CD4-positive, alpha-beta memory T cell (primary cell): Measurements from ENCODE around the gene ZNF432. TPM values are rescaled to one million over a fixed set of nuclear protein-coding genes. Genes with fewer than 3 reads are reported as not detected.

Experiments used
- CTCF ChIA-PET: fragments of 350-600 bp; sonication (Branson Sonifier 250); formaldehyde crosslinking; loops from one replicate; lab custom pipeline; 2021; ENCODE audit warnings: inconsistent platforms; ENCODE audit not compliant: partially characterized antibody; lab: Charles Lee
- POLR2A ChIA-PET: fragments of 350-600 bp; sonication (Branson Sonifier 250); formaldehyde crosslinking; loops from one replicate; lab custom pipeline; 2021; ENCODE audit not compliant: partially characterized antibody; lab: Charles Lee
- DNase-seq, 5 donors: peaks; one replicate each; pipeline versions ENCODE4 v3.0.0 to v3.0.0-alpha.2; 2020 to 2022; ENCODE audit warnings: mixed read lengths in 1 of 5
- H3K27ac ChIP-seq: one replicate; pipeline ENCODE4 v1.7.0; 2013; ENCODE audit warnings: low read depth, low read length
- H3K27me3 ChIP-seq: 2 replicates; pipeline ENCODE4 v1.7.0; 2013; ENCODE audit warnings: mild to moderate bottlenecking, low read length, moderate library complexity; ENCODE audit not compliant: insufficient read depth
- H3K36me3 ChIP-seq: 2 replicates; pipeline ENCODE4 v1.7.0; 2013; ENCODE audit warnings: mild to moderate bottlenecking, low read length, moderate library complexity; ENCODE audit not compliant: insufficient read depth
- H3K4me1 ChIP-seq: 2 replicates; pipeline ENCODE4 v1.7.0; 2013; ENCODE audit warnings: mild to moderate bottlenecking, low read length, moderate library complexity; ENCODE audit not compliant: insufficient read depth
- H3K4me3 ChIP-seq, 2 donors: one replicate each; pipeline ENCODE4 v1.7.0; 2013; ENCODE audit warnings: low read length in 2 of 2, mild to moderate bottlenecking in 1 of 2
- H3K9me3 ChIP-seq, 2 donors: one replicate each; pipeline ENCODE4 v1.7.0; 2013; ENCODE audit warnings: low read length in 2 of 2, control low read depth in 1 of 2; ENCODE audit not compliant: control insufficient read depth in 1 of 2
- H3K27ac Mint-ChIP-seq, 7 donors: one replicate each; pipeline ENCODE4 v1.8.0; 2020 to 2021; ENCODE audit warnings: mixed read lengths in 7 of 7, mild to moderate bottlenecking in 6 of 7, inconsistent platforms in 3 of 7, moderate library complexity in 3 of 7
- H3K27me3 Mint-ChIP-seq, 2 donors: one replicate each; pipeline ENCODE4 v1.8.0; 2020 to 2021; ENCODE audit warnings: mixed read lengths in 2 of 2
- H3K36me3 Mint-ChIP-seq, 2 donors: one replicate each; pipeline ENCODE4 v1.8.0; 2020 to 2021; ENCODE audit warnings: mixed read lengths in 2 of 2, inconsistent platforms in 1 of 2, mild to moderate bottlenecking in 1 of 2
- H3K4me1 Mint-ChIP-seq, 4 donors: one replicate each; pipeline ENCODE4 v1.8.0; 2020 to 2021; ENCODE audit warnings: mixed read lengths in 4 of 4, mild to moderate bottlenecking in 1 of 4
- H3K4me3 Mint-ChIP-seq, 8 donors: one replicate each; pipeline ENCODE4 v1.8.0; 2020 to 2021; ENCODE audit warnings: mixed read lengths in 8 of 8, mild to moderate bottlenecking in 7 of 8, moderate library complexity in 6 of 8, inconsistent platforms in 3 of 8
- H3K9me3 Mint-ChIP-seq, 8 donors: one replicate each; pipeline ENCODE4 v1.8.0; 2020 to 2021; ENCODE audit warnings: mixed read lengths in 8 of 8, mild to moderate bottlenecking in 5 of 8, inconsistent platforms in 3 of 8, moderate library complexity in 1 of 8
- intact Hi-C: fragments of 100-400 bp; cut with micrococcal nuclease; formaldehyde crosslinking; loops from one replicate; pipeline ENCODE4 v1.15.1; 2023
- polyA plus RNA-seq, 2 donors: library from polyadenylated mRNA; unstranded; fragments of 300-500 nt; fragmentation: Illumina TruSeq; gene quantifications; one replicate each; pipeline ENCODE4 v1.2.3, GENCODE V29; 2021
- total RNA-seq, 2 experiments: library from RNA; stranded (reverse); gene quantifications; one replicate each; pipeline ENCODE4 v1.2.3, GENCODE V29; 2021

ZNF432 gene
- total and polyA plus RNA-seq, 4 experiments from 2014 or later, result 2.2 to 23.9 (median 14.7) TPM

DNA sequence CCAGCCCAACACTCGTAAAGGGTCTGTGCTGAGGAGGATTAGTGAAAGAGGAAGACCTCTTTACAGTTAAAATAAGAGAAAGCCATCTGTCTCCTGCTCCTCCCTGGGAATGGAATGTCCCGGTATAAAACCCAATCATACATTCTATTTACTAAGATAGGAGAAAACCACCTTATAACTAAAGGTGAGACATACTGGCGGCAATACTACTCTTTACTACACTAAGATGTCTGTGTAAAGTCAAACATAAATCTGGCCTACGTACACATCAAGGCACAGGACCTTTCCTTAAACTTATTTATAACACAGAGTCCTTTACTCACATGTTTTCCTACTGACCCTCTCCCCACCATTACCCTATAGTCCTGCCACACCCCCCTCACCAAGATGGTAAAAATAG lies 65.3 kb downstream of the ZNF432 start:
- Histone ChIP-seq H3K4me1 (peaks cover 11% of the 10 kb centered on the region), H3K9me3 (peaks cover 4 to 40% of the 10 kb centered on the region in 2 donors), H3K36me3 (peaks cover 10% of the 10 kb centered on the region), H3K27ac (no peak overlapping the region), H3K27me3 (no peaks in the 10 kb centered on the region), H3K4me3 (no peak overlapping the region)
- Mint-ChIP-seq H3K9me3 (peaks cover 7 to 91% (median 75%) of the 10 kb centered on the region in 8 donors), H3K4me3 (peak overlapping the region in 2 of 8 donors; percentile 39 to 58), H3K27ac (no peak overlapping the region), H3K4me1 (peaks cover 9 to 38% (median 12%) of the 10 kb centered on the region in 4 donors), H3K27me3 (no peaks in the 10 kb centered on the region), H3K36me3 (peaks cover 70 to 77% of the 10 kb centered on the region in 2 donors)
- CTCF ChIA-PET, result no interaction called here
- POLR2A ChIA-PET, result no interaction called here
- no peak for DNase-seq
- intact Hi-C loops, result no loop called here

Other genes with a start within 250 kb of the ZNF432 start
- 10 to 100 TPM; 18.5 to 21.0 TPM for gene ZNF577, start 160.9 kb downstream of the ZNF432 start, total RNA-seq
- 1 to 10 TPM; 2.2 to 4.5 TPM for gene ZNF577, start 160.9 kb downstream of the ZNF432 start, polyA plus RNA-seq
- 10 to 100 TPM; 28.6 to 30.8 TPM for gene ZNF649, start 143.8 kb downstream of the ZNF432 start, total RNA-seq
- gene ZNF649, start 143.8 kb downstream of the ZNF432 start, polyA plus RNA-seq, result 10 to 100 TPM in 1 of 2 donors, 1 to 10 TPM in 1; 3.6 to 10.2 TPM
- 1 to 10 TPM; 8.0 to 8.9 TPM for gene ZNF613, start 121.4 kb downstream of the ZNF432 start, total RNA-seq
- gene ZNF613, start 121.4 kb downstream of the ZNF432 start, polyA plus RNA-seq, result 1 to 10 TPM; 3.9 to 5.8 TPM
- gene ZNF350, start 62.0 kb downstream of the ZNF432 start, total RNA-seq, result 10 to 100 TPM; 37.0 to 38.9 TPM
- gene ZNF350, start 62.0 kb downstream of the ZNF432 start, polyA plus RNA-seq, result 10 to 100 TPM; 22.4 to 24.9 TPM
- gene ZNF615, start 40.6 kb downstream of the ZNF432 start, total RNA-seq, result 10 to 100 TPM; 21.5 to 22.4 TPM
- 10 to 100 TPM in 1 of 2 donors, 1 to 10 TPM in 1; 6.5 to 10.3 TPM for gene ZNF615, start 40.6 kb downstream of the ZNF432 start, polyA plus RNA-seq
- 10 to 100 TPM; 12.3 TPM for gene ZNF614, start 20.5 kb downstream of the ZNF432 start, total RNA-seq
- gene ZNF614, start 20.5 kb downstream of the ZNF432 start, polyA plus RNA-seq, result 1 to 10 TPM; 1.9 to 6.1 TPM
- 10 to 100 TPM; 48.0 to 56.0 TPM for gene ZNF841, start 46.9 kb upstream of the ZNF432 start, total RNA-seq
- gene ZNF841, start 46.9 kb upstream of the ZNF432 start, polyA plus RNA-seq, result 1 to 10 TPM; 2.3 to 5.0 TPM
- gene ZNF616, start 91.1 kb upstream of the ZNF432 start, total RNA-seq, result 10 to 100 TPM; 18.6 to 19.0 TPM
- gene ZNF616, start 91.1 kb upstream of the ZNF432 start, polyA plus RNA-seq, result 1 to 10 TPM in 1 of 2 donors, under 1 TPM in 1; 0.69 to 7.2 TPM
- 10 to 100 TPM; 47.2 to 54.7 TPM for gene ZNF836, start 122.8 kb upstream of the ZNF432 start, total RNA-seq
- 10 to 100 TPM in 1 of 2 donors, 1 to 10 TPM in 1; 4.6 to 18.2 TPM for gene ZNF836, start 122.8 kb upstream of the ZNF432 start, polyA plus RNA-seq
- gene PPP2R1A, start 141.2 kb upstream of the ZNF432 start, total RNA-seq, result 100 to 1,000 TPM; 166 to 175 TPM
- 100 to 1,000 TPM; 179 to 185 TPM for gene PPP2R1A, start 141.2 kb upstream of the ZNF432 start, polyA plus RNA-seq
- 10 to 100 TPM; 53.6 to 54.1 TPM for gene ZNF766, start 220.7 kb upstream of the ZNF432 start, total RNA-seq
- gene ZNF766, start 220.7 kb upstream of the ZNF432 start, polyA plus RNA-seq, result 10 to 100 TPM; 57.7 to 61.7 TPM
- 10 to 100 TPM; 26.7 to 26.9 TPM for gene ZNF480, start 248.3 kb upstream of the ZNF432 start, total RNA-seq
- gene ZNF480, start 248.3 kb upstream of the ZNF432 start, polyA plus RNA-seq, result 10 to 100 TPM; 12.4 to 29.5 TPM